ENCODE results near the gene LRP1B.

The LRP1B gene

GRCh38 chr2:141380008-141380979 is 750.5 kb downstream of the LRP1B start:
- no peak for DNase-seq

GRCh38 chr2:141364821-141365220 is 766.0 kb downstream of the LRP1B start:
- no peak for DNase-seq

GRCh38 chr2:141362311-141362710 is 768.5 kb downstream of the LRP1B start:
- DNase-seq, result no peak

GRCh38 chr2:141348481-141348880 is 782.3 kb downstream of the LRP1B start:
- no peak for DNase-seq

GRCh38 chr2:141341444-141341843 is 789.4 kb downstream of the LRP1B start:
- DNase-seq, result no peak

GRCh38 chr2:141331127-141331526 is 799.7 kb downstream of the LRP1B start:
- DNase-seq, result no peak

GRCh38 chr2:141329964-141330363 is 800.9 kb downstream of the LRP1B start:
- no peak for DNase-seq

- DNase-seq, result no peak
Measured at GRCh38 chr2:141323571-141323970, 807.2 kb downstream of the LRP1B start.

GRCh38 chr2:141317986-141318385 is 812.8 kb downstream of the LRP1B start:
- DNase-seq, result no peak

- DNase-seq, result no peak
Measured at GRCh38 chr2:141316606-141317005, 814.2 kb downstream of the LRP1B start.

- no peak for DNase-seq
Measured at GRCh38 chr2:141316103-141316502, 814.7 kb downstream of the LRP1B start.

- no peak for DNase-seq
Measured at GRCh38 chr2:141313972-141314371, 816.8 kb downstream of the LRP1B start.

- DNase-seq, result no peak
Measured at GRCh38 chr2:141311430-141311829, 819.4 kb downstream of the LRP1B start.

GRCh38 chr2:141306368-141306767 is 824.4 kb downstream of the LRP1B start:
- no peak for DNase-seq

- no peak for DNase-seq
Measured at GRCh38 chr2:141301551-141301950, 829.3 kb downstream of the LRP1B start.

GRCh38 chr2:141280037-141280436 is 850.8 kb downstream of the LRP1B start:
- DNase-seq, result no peak

- DNase-seq, result no peak
Measured at GRCh38 chr2:141271346-141271745, 859.5 kb downstream of the LRP1B start.

GRCh38 chr2:141264848-141265247 is 866.0 kb downstream of the LRP1B start:
- no peak for DNase-seq

GRCh38 chr2:141260911-141261310 is 869.9 kb downstream of the LRP1B start:
- DNase-seq, result no peak

- DNase-seq, result no peak
Measured at GRCh38 chr2:141259683-141260082, 871.1 kb downstream of the LRP1B start.

- DNase-seq, result no peak
Measured at GRCh38 chr2:141242008-141242407, 888.8 kb downstream of the LRP1B start.

- no peak for DNase-seq
Measured at GRCh38 chr2:141226560-141226959, 904.3 kb downstream of the LRP1B start.

GRCh38 chr2:141207036-141207385 is 923.8 kb downstream of the LRP1B start:
- no peak for DNase-seq

GRCh38 chr2:141201016-141201565 is 929.7 kb downstream of the LRP1B start:
- DNase-seq, result no peak

GRCh38 chr2:141200191-141200590 is 930.6 kb downstream of the LRP1B start:
- no peak for DNase-seq
